Left lung (tissue), 10 donors: ENCODE measurements around the gene TMEM212. TPM values are rescaled to one million over a fixed set of nuclear protein-coding genes. Genes with fewer than 3 reads are reported as not detected.

ENCODE experiments used
- ATAC-seq: fragments of 200-7000 bp; cut with Tn5 transposase; one replicate; pipeline ENCODE4 v1.9.1; 2020; ENCODE audit warnings: moderate library complexity
- DNase-seq, 4 donors: peaks; one replicate each; pipeline ENCODE4 v3.0.0-alpha.2; 2013 to 2020
- H3K27ac ChIP-seq, 2 donors: fragments of 200-600 bp; sonication (generic) in 1 of 2; one replicate each; pipeline versions ENCODE4 v1.5.0 to v1.8.0; 2020 to 2021
- H3K27me3 ChIP-seq, 2 donors: fragments of 200-600 bp; sonication (generic) in 1 of 2; one replicate each; pipeline versions ENCODE4 v1.5.0 to v1.8.0; 2020 to 2021
- H3K36me3 ChIP-seq, 2 donors: fragments of 200-600 bp; sonication (generic) in 1 of 2; one replicate each; pipeline versions ENCODE4 v1.5.0 to v1.8.0; 2020 to 2021
- H3K4me1 ChIP-seq, 2 donors: fragments of 200-600 bp; one replicate each; pipeline ENCODE4 v1.8.0; 2021
- H3K4me3 ChIP-seq, 2 donors: fragments of 200-600 bp; sonication (generic) in 1 of 2; one replicate each; pipeline versions ENCODE4 v1.5.0 to v1.8.0; 2020 to 2021; ENCODE audit warnings: mild to moderate bottlenecking in 1 of 2
- H3K9me3 ChIP-seq, 2 donors: fragments of 200-600 bp; sonication (generic) in 1 of 2; one replicate each; pipeline versions ENCODE4 v1.5.0 to v1.8.0; 2020 to 2021
- intact Hi-C, 2 donors: fragments of 100-400 bp; cut with DNase I; formaldehyde crosslinking; loops; one replicate each; pipeline versions ENCODE4 v1.11.2 to v1.14.2; 2022
- polyA plus RNA-seq, 6 donors: library from polyadenylated mRNA; unstranded; fragments of 120-200 nt; gene quantifications; one replicate each; pipeline ENCODE4 v1.2.1, GENCODE V29; 2013; ENCODE audit not compliant: insufficient read length in 6 of 6
- total RNA-seq, 2 donors: library from RNA; stranded (reverse); fragmentation: NEBNext Ultra II Directional; extraction: Animal tissue kit (Norgen Biotek cat#: 25700); gene quantifications; one replicate each; pipeline ENCODE4 v1.2.1, GENCODE V29; 2021
- TF ChIP-seq, protein P1 (sequence below), 2 donors: fragments of 200-600 bp; sonication (generic) in 1 of 2; IDR thresholded peaks; one replicate each; pipeline versions ENCODE4 v1.5.0 to v1.8.0; 2021; ENCODE audit warnings: antibody characterized with exemption in 2 of 2
- donor health status: DM: no; HTN: yes; CAD: no.
- donor health status: DM: no; HTN: no; CAD: no.

TMEM212 gene
- total and polyA plus RNA-seq, 8 donors: 0.50 to 6.2 (median 3.2) TPM; not detected in 1

DNA sequence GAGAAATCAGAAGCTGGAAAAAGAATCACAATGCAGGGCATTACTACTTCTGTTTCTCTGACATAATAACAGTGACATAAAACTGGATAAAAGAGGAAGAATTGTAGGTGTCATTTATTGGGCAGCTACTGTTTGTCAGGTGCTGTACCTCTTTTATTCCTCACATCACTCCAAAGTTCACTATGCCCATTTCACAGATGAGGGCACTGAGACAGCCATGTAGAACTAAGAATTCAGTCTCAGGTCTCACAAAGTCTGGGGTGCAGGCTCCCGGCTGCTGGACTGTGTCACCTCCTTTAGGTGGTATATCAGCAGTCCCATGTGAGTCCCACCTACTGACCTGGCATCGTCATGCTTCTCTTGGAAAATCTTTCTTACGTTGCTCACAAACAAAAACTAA lies 20.8 kb downstream of the TMEM212 start:
- Histone ChIP-seq H3K4me1 (peaks cover 6 to 14% of the 10 kb centered on the region in 2 donors), H3K36me3 (no peaks in the 10 kb centered on the region), H3K27ac (no peak overlapping the region), H3K4me3 (no peak overlapping the region), H3K27me3 (no peaks in the 10 kb centered on the region), H3K9me3 (no peaks in the 10 kb centered on the region)
- intact Hi-C loops: no loop called here
- DNase-seq (no peak), ATAC-seq (no peak)
- TF ChIP-seq, protein P1, sequence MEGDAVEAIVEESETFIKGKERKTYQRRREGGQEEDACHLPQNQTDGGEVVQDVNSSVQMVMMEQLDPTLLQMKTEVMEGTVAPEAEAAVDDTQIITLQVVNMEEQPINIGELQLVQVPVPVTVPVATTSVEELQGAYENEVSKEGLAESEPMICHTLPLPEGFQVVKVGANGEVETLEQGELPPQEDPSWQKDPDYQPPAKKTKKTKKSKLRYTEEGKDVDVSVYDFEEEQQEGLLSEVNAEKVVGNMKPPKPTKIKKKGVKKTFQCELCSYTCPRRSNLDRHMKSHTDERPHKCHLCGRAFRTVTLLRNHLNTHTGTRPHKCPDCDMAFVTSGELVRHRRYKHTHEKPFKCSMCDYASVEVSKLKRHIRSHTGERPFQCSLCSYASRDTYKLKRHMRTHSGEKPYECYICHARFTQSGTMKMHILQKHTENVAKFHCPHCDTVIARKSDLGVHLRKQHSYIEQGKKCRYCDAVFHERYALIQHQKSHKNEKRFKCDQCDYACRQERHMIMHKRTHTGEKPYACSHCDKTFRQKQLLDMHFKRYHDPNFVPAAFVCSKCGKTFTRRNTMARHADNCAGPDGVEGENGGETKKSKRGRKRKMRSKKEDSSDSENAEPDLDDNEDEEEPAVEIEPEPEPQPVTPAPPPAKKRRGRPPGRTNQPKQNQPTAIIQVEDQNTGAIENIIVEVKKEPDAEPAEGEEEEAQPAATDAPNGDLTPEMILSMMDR (IDR thresholded peaks at IDR 0.05): no peak

GRCh38 chr3:171865191-171865865 lies 22.2 kb downstream of the TMEM212 start:
- Histone ChIP-seq H3K9me3 (no peaks in the 10 kb centered on the region), H3K4me3 (no peak overlapping the region), H3K27ac (no peak overlapping the region), H3K36me3 (no peaks in the 10 kb centered on the region), H3K4me1 (peaks cover 6 to 14% of the 10 kb centered on the region in 2 donors), H3K27me3 (no peaks in the 10 kb centered on the region)
- no peak for DNase-seq
- TF ChIP-seq, protein P1 (IDR thresholded peaks at IDR 0.05): no peak
- intact Hi-C loops: no loop called here
- ATAC-seq: no peak

- intact Hi-C loops: no loop called here
- DNase-seq (no peak), ATAC-seq (no peak)
- Histone ChIP-seq H3K27me3 (no peaks in the 10 kb centered on the region), H3K4me1 (peaks cover 0 to 5% of the 10 kb centered on the region in 2 donors), H3K36me3 (no peaks in the 10 kb centered on the region), H3K27ac (no peak overlapping the region), H3K4me3 (no peak overlapping the region), H3K9me3 (no peaks in the 10 kb centered on the region)
- TF ChIP-seq, protein P1 (IDR thresholded peaks at IDR 0.05): no peak
These were observed 24.8 kb downstream of the TMEM212 start for GRCh38 chr3:171867981-171868380.

DNA sequence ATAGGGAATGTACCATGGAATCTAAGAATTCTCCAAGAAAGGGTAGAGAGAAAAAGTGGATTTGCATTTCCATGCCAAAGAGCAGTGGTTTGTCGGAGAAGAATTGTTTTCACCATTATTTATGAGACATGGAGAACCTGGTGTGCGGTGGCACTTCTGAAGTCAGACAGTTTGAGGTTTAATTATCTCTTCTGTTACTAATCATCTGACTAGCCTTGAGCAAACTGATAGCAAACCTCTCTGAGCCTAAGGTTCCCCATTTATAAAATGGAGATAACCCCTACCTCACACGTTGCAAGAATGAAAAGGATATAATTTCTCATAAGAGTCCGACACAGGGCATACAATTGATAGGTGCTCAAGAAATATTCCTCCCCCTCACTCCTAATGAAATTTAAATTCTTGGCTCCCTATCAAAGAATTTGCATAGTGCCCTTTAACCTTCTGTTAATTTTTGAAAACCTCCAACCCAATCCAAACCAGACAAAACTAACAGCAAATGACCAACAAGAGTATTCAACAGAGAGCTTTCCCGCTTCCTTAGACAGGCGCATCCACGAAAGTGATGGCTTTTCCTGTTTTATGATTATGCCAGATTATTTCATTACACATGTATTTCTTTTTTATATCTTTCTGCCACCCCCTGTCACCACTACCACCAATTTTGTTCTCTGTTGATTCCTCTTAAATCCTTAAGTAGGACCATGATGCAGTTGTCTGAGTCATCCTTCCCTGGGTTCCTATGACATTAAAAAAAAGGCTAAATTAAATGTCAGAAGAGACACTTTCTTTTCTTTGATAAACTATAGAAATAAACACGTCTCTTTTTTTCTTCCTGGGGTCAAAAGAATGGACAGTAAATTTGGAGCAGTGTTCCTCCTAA lies 28.5 kb downstream of the TMEM212 start:
- peaks cover 15 to 37% of the 10 kb centered on the region in 2 donors for H3K4me1 ChIP-seq
- TF ChIP-seq, protein P1 (IDR thresholded peaks at IDR 0.05): no peak
- ATAC-seq (no peak), DNase-seq (no peak)
- no peak overlapping the region for H3K27ac ChIP-seq
- intact Hi-C loops: no loop called here
- no peaks in the 10 kb centered on the region for H3K27me3 ChIP-seq
- no peak overlapping the region for H3K4me3 ChIP-seq
- H3K9me3 ChIP-seq: no peaks in the 10 kb centered on the region
- no peaks in the 10 kb centered on the region for H3K36me3 ChIP-seq

- Histone ChIP-seq H3K27me3 (no peaks in the 10 kb centered on the region), H3K4me1 (peaks cover 17 to 45% of the 10 kb centered on the region in 2 donors), H3K9me3 (no peaks in the 10 kb centered on the region), H3K27ac (peak overlapping the region; percentile 74 to 75), H3K4me3 (no peak overlapping the region), H3K36me3 (no peaks in the 10 kb centered on the region)
- DNase-seq (no peak), ATAC-seq (no peak)
- intact Hi-C loops: no loop called here
- TF ChIP-seq, protein P1 (IDR thresholded peaks at IDR 0.05): no peak
These were observed 30.4 kb downstream of the TMEM212 start for GRCh38 chr3:171873580-171873979.
